Measurements from ENCODE around the gene KCNK15.

Gene KCNK15

GRCh38 chr20:44796758-44797457, 51.2 kb downstream of the KCNK15 start:
- DNase-seq (ENCODE audit: low read depth): no peak
- TF ChIP-seq, protein P1, sequence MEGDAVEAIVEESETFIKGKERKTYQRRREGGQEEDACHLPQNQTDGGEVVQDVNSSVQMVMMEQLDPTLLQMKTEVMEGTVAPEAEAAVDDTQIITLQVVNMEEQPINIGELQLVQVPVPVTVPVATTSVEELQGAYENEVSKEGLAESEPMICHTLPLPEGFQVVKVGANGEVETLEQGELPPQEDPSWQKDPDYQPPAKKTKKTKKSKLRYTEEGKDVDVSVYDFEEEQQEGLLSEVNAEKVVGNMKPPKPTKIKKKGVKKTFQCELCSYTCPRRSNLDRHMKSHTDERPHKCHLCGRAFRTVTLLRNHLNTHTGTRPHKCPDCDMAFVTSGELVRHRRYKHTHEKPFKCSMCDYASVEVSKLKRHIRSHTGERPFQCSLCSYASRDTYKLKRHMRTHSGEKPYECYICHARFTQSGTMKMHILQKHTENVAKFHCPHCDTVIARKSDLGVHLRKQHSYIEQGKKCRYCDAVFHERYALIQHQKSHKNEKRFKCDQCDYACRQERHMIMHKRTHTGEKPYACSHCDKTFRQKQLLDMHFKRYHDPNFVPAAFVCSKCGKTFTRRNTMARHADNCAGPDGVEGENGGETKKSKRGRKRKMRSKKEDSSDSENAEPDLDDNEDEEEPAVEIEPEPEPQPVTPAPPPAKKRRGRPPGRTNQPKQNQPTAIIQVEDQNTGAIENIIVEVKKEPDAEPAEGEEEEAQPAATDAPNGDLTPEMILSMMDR (IDR thresholded peaks at IDR 0.05; ENCODE audit: insufficient read depth, low read depth, low read length, missing control alignments): no peak
- H3K4me3 ChIP-seq (ENCODE audit: low read length): no peak overlapping the region

GRCh38 chr20:44799691-44800090, 54.0 kb downstream of the KCNK15 start:
- DNase-seq (ENCODE audit: low read depth): no peak
- H3K4me3 ChIP-seq (ENCODE audit: low read length): no peak overlapping the region
- TF ChIP-seq, protein P1 (IDR thresholded peaks at IDR 0.05; ENCODE audit: insufficient read depth, low read depth, low read length, missing control alignments): no peak

GRCh38 chr20:44800391-44801046, 54.9 kb downstream of the KCNK15 start:
- H3K4me3 ChIP-seq (ENCODE audit: low read length): no peak overlapping the region
- DNase-seq (ENCODE audit: low read depth): no peak
- TF ChIP-seq, protein P1 (IDR thresholded peaks at IDR 0.05; ENCODE audit: insufficient read depth, low read depth, low read length, missing control alignments): no peak
